ENCODE measurements around the gene ECI1.
"Not testable (repeated sequence)": the region's sequence is repeated elsewhere in the genome, so short reads cannot be mapped to it uniquely, and the experiment has no call there.

The ECI1 gene

GRCh38 chr16:2243031-2243528 lies 8.3 kb downstream of the ECI1 start:
- no peak for DNase-seq
- peaks cover 12% of the 10 kb centered on the region for H3K27me3 Mint-ChIP-seq (ENCODE audit: low read depth, poor library complexity)
- no peak for TF ChIP-seq CTCF (IDR thresholded peaks at IDR 0.05)
- no peak overlapping the region for H3K27ac Mint-ChIP-seq
- no peaks in the 10 kb centered on the region for H3K9me3 Mint-ChIP-seq
- H3K4me1 Mint-ChIP-seq = no peaks in the 10 kb centered on the region
- peaks cover 25% of the 10 kb centered on the region for H3K36me3 Mint-ChIP-seq (ENCODE audit: low read depth)
- H3K4me3 Mint-ChIP-seq = no peak overlapping the region

DNA sequence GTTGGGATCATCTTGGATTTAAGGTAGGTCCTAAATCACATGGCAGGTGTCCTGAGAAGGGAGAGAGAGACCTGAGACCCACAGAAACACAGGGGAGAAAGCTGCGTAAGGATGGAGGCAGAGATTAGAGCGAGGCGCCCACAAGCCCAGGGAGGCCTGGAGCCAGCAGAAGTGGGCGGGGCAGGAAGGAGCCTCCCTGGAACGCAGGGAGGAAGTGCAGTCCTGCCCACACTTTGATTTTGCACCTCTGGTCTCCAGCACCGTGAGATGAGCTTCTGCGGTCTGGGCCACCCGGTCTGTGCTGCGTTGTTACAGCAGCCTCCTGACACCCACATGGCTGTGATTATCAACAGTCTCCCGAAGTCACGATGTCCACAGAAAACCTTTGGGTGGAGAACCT lies 8.8 kb downstream of the ECI1 start:
- H3K27me3 Mint-ChIP-seq (ENCODE audit: low read depth, poor library complexity) = peaks cover 16% of the 10 kb centered on the region
- H3K4me1 Mint-ChIP-seq = no peaks in the 10 kb centered on the region
- no peak overlapping the region for H3K4me3 Mint-ChIP-seq
- no peak for DNase-seq
- H3K27ac Mint-ChIP-seq = no peak overlapping the region
- H3K36me3 Mint-ChIP-seq (ENCODE audit: low read depth) = peaks cover 25% of the 10 kb centered on the region
- TF ChIP-seq CTCF (IDR thresholded peaks at IDR 0.05) = no peak
- no peaks in the 10 kb centered on the region for H3K9me3 Mint-ChIP-seq

DNA sequence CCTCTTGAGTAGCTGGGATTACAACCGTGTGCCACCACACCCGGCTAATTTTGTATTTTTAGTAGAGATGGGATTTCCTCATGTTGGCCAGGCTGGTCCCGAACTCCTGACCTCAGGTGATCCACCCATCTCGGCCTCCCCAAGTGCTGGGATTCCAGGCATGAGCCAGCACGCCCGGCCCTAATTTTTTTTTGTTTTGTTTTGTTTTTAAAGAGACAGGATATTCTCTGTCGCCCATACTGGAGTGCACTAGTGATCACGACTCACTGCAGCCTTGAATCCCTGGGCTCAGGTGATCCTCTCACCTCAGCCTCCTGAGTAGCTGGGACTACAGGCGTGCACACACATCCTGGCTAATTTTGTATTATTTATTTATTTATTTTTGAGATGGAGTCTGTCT lies 11.1 kb downstream of the ECI1 start:
- not testable (repeated sequence) for H3K4me3 Mint-ChIP-seq, H3K9me3 Mint-ChIP-seq, H3K4me1 Mint-ChIP-seq, DNase-seq, H3K27ac Mint-ChIP-seq
- H3K36me3 Mint-ChIP-seq (ENCODE audit: low read depth) = peaks cover 16% of the 10 kb centered on the region
- peaks cover 32% of the 10 kb centered on the region for H3K27me3 Mint-ChIP-seq (ENCODE audit: low read depth, poor library complexity)

DNA sequence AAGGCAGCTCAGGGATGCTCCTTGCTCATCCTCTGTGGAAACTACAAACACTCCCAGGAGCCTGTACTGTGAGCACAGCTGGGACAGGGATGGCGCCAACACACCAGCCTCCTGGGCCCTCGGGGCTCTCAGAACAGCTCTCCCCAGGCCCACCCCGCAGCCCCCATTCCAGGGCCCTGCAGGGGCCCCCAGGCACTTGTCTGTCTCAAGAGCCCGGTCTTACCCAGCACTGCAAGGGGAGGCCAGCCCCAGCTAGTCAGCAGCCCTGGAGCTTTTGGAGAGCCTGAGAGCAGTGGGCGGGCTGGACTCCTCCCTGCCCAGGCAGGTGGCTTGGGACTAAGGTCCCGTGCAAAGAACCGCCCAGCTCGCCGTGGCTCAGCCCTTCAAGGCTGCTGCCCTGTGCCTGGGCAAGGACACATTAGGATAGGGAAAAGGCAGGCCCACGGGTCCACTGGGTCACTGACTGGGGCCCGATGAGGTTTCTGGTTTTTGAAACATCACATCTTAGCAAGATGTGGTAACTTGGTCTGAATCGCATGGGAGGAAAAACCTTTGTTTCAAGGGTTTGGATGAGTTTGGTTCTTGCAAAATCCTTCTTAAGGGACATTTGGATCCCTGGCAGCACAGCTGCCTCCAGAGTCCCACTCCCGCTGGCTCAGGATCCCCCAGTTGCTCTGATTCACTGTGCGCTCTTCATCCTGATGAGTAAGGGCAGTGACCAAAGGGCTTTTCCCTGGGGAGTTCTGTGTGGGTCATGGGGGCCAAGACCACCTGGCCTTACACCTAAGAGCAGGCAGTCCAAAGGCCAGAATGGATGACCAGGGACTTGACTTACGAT lies 12.3 kb downstream of the ECI1 start:
- Mint-ChIP-seq H3K27me3 (ENCODE audit: low read depth, poor library complexity) (peaks cover 33% of the 10 kb centered on the region), H3K27ac (no peak overlapping the region), H3K4me3 (no peak overlapping the region), H3K9me3 (no peaks in the 10 kb centered on the region), H3K4me1 (no peaks in the 10 kb centered on the region), H3K36me3 (ENCODE audit: low read depth) (peaks cover 14% of the 10 kb centered on the region)
- TF ChIP-seq CTCF (IDR thresholded peaks at IDR 0.05) = no peak
- no peak for DNase-seq

DNA sequence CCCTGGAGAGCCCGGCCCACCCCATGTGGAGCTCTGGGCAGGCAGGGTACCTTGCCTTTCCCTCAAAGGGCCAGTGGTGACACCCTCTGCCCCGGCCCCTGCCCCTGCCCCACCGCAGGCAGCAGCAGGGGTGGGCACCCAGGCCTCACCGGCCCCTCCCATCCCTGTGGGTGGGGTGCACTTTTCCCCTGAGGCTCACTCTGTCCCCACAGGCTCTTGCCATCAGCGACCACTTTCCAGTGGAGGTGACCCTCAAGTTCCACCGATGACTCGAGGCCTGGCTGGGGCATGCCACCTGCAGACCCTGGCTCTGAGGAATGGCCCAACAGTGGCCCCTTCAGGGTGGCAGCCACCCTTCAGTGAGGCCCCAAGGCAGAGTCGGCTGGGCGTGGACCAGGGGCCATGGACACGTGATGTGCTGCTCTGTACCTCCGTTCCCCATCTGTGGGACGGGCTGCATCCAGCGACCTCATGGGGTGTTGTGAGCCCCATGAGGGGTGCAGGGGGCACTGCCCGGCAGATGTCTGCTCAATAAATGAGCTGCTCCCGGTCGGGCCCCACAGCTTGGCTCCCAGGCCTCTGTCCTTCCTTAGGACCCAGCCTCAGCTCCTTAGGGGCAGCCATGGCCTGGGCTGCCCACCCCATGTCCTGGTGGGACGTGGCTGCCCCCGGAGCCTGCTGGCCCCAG lies 13.1 kb downstream of the ECI1 start:
- Mint-ChIP-seq H3K27me3 (ENCODE audit: low read depth, poor library complexity) (peaks cover 33% of the 10 kb centered on the region), H3K4me3 (no peak overlapping the region), H3K4me1 (no peaks in the 10 kb centered on the region), H3K9me3 (no peaks in the 10 kb centered on the region), H3K36me3 (ENCODE audit: low read depth) (peaks cover 14% of the 10 kb centered on the region), H3K27ac (no peak overlapping the region)
- DNase-seq = no peak
- no peak for TF ChIP-seq CTCF (IDR thresholded peaks at IDR 0.05)

DNA sequence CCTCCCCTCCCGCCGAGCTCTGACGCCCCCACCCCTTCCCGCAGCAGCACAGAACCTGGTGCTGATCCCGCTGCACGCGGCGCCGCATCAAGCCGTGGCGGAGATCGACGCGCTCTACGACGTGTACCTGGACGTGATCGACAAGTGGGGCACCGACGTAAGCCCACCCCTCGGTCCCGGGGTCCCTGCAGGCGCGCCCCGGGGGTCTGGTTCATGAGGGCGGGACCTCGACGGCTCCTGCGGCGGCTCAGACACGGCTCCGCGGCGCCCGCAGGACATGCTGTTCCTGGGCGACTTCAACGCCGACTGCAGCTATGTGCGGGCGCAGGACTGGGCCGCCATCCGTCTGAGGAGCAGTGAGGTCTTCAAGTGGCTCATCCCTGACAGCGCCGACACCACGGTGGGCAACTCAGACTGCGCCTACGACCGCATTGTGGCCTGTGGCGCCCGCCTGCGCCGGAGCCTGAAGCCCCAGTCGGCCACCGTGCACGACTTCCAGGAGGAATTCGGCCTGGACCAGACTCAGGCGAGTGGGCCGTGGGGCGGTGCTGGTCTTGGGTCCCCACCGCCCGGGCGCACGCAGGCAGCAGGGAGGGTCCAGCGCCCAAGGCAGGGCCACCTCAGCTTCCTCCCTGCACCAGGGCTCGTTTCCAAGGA lies 13.8 kb downstream of the ECI1 start:
- Mint-ChIP-seq H3K36me3 (ENCODE audit: low read depth) (peaks cover 14% of the 10 kb centered on the region), H3K9me3 (no peaks in the 10 kb centered on the region), H3K4me3 (no peak overlapping the region), H3K27me3 (ENCODE audit: low read depth, poor library complexity) (peaks cover 33% of the 10 kb centered on the region), H3K27ac (no peak overlapping the region), H3K4me1 (no peaks in the 10 kb centered on the region)
- DNase-seq = peak; percentile 28
- no peak for TF ChIP-seq CTCF (IDR thresholded peaks at IDR 0.05)
